Measurements from ENCODE around the gene TMEM119. TPM values are rescaled to one million over a fixed set of nuclear protein-coding genes. Genes with fewer than 3 reads are reported as not detected.

The TMEM119 gene
- total and polyA plus RNA-seq, 12 donors: 0.57 to 6.9 (median 2.0) TPM

- H3K4me1 ChIP-seq: peaks cover 0 to 52% (median 20%) of the 10 kb centered on the region in 9 donors
- intact Hi-C loops (cut with DNase I): no loop called here
- H3K4me3 ChIP-seq: no peak overlapping the region
- DNase-seq (no peak), ATAC-seq (peak; percentile 43 to 87 (median 80))
- TF ChIP-seq CTCF (IDR thresholded peaks at IDR 0.05): no peak
- no peaks in the 10 kb centered on the region for H3K27me3 ChIP-seq
- WGBS, 2 donors: 49 to 53% methylated on average over 9 of the region's 9 CpGs
- H3K36me3 ChIP-seq: peaks cover 0 to 66% (median 47%) of the 10 kb centered on the region in 9 donors
- H3K9me3 ChIP-seq: no peaks in the 10 kb centered on the region
- peak overlapping the region in 3 of 10 donors; percentile 10 to 51 (median 42) for H3K27ac ChIP-seq
These were observed 50.2 kb downstream of the TMEM119 start for GRCh38 chr12:108547686-108548085.

- no peak for ATAC-seq
- peaks cover 0 to 31% (median 21%) of the 10 kb centered on the region in 9 donors for H3K4me1 ChIP-seq
- no peak for DNase-seq
- H3K36me3 ChIP-seq: peaks cover 0 to 99% (median 45%) of the 10 kb centered on the region in 9 donors
- H3K27me3 ChIP-seq: no peaks in the 10 kb centered on the region
- H3K4me3 ChIP-seq: no peak overlapping the region
- no peaks in the 10 kb centered on the region for H3K9me3 ChIP-seq
- 93 to 95% methylated on average over 3 of the region's 3 CpGs for WGBS, 2 donors
- H3K27ac ChIP-seq: no peak overlapping the region
- intact Hi-C loops (cut with DNase I): no loop called here
- no peak for TF ChIP-seq CTCF (IDR thresholded peaks at IDR 0.05)
These were observed 54.2 kb downstream of the TMEM119 start for GRCh38 chr12:108543652-108544051.

GRCh38 chr12:108542320-108542719 lies 55.6 kb downstream of the TMEM119 start:
- H3K36me3 ChIP-seq: peaks cover 0 to 99% (median 44%) of the 10 kb centered on the region in 9 donors
- intact Hi-C loops (cut with DNase I): no loop called here

More at GRCh38 chr12:108542320-108542719, 55.6 kb downstream of the TMEM119 start:
- Histone ChIP-seq H3K9me3 (no peaks in the 10 kb centered on the region), H3K27ac (peak overlapping the region in 2 of 10 donors; percentile 2 to 41), H3K4me1 (peaks cover 0 to 18% (median 9%) of the 10 kb centered on the region in 9 donors), H3K27me3 (no peaks in the 10 kb centered on the region), H3K4me3 (no peak overlapping the region)
- WGBS, 2 donors: 63 to 69% methylated on average over 4 of the region's 4 CpGs
- ATAC-seq: peak in 3 of 8 donors; percentile 24 to 68 (median 44)
- TF ChIP-seq CTCF (IDR thresholded peaks at IDR 0.05): no peak
- no peak for DNase-seq

Small RNA genes within 50 kb of the gene (microRNA-seq; reads per million reads assigned to microRNA genes)
- 0 reads per million in 2 donors for gene MIR4496

Other genes starting within 250 kb of the TMEM119 start
- 1 to 10 TPM; 2.1 to 4.4 (median 2.8) TPM for gene FICD, start 82.8 kb downstream of the TMEM119 start, total RNA-seq
- 1 to 10 TPM; 2.1 to 3.7 TPM for gene FICD, start 82.8 kb downstream of the TMEM119 start, polyA plus RNA-seq
- gene SART3, start 36.9 kb downstream of the TMEM119 start, total RNA-seq: 10 to 100 TPM; 20.7 to 38.0 (median 25.2) TPM
- gene SART3, start 36.9 kb downstream of the TMEM119 start, polyA plus RNA-seq: 10 to 100 TPM; 13.5 to 18.3 TPM
- gene ISCU, start 35.5 kb downstream of the TMEM119 start, total RNA-seq: 100 to 1,000 TPM; 321 to 630 (median 522) TPM
- 100 to 1,000 TPM; 164 to 215 TPM for gene ISCU, start 35.5 kb downstream of the TMEM119 start, polyA plus RNA-seq
- gene SELPLG, start 35.8 kb upstream of the TMEM119 start, total RNA-seq: 10 to 100 TPM in 1 of 10 donors, 1 to 10 TPM in 9; 1.5 to 17.6 (median 2.4) TPM
- 1 to 10 TPM in 1 of 2 donors, under 1 TPM in 1; 0.88 to 3.9 TPM for gene SELPLG, start 35.8 kb upstream of the TMEM119 start, polyA plus RNA-seq
- gene CORO1C, start 133.4 kb upstream of the TMEM119 start, total RNA-seq: 10 to 100 TPM; 50.2 to 88.6 (median 59.1) TPM
- gene CORO1C, start 133.4 kb upstream of the TMEM119 start, polyA plus RNA-seq: 10 to 100 TPM; 25.5 to 34.5 TPM